Ascending aorta (tissue), 2 donors: ENCODE measurements around the gene BEST2. TPM values are rescaled to one million over a fixed set of nuclear protein-coding genes. Genes with fewer than 3 reads are reported as not detected.

Source experiments
- DNase-seq, 2 donors: peaks; one replicate each; pipeline ENCODE4 v3.0.0-alpha.2; 2019; ENCODE audit warnings: low spot score in 2 of 2
- H3K27ac ChIP-seq, 2 donors: fragments of 200-600 bp; sonication (generic); one replicate each; pipeline ENCODE4 v1.5.1; 2016 to 2017; ENCODE audit warnings: mild to moderate bottlenecking in 1 of 2
- H3K27me3 ChIP-seq: fragments of 200-600 bp; sonication (generic); one replicate; pipeline ENCODE4 v1.5.1; 2017
- H3K36me3 ChIP-seq, 2 donors: fragments of 200-600 bp; sonication (generic); one replicate each; pipeline ENCODE4 v1.5.1; 2016
- H3K4me1 ChIP-seq, 2 donors: fragments of 200-600 bp; sonication (generic); one replicate each; pipeline ENCODE4 v1.5.1; 2016 to 2017; ENCODE audit warnings: mild to moderate bottlenecking in 1 of 2
- H3K4me3 ChIP-seq, 2 donors: fragments of 200-600 bp; sonication (generic); one replicate each; pipeline ENCODE4 v1.5.1; 2016 to 2017; ENCODE audit warnings: mild to moderate bottlenecking in 1 of 2
- H3K9me3 ChIP-seq, 2 donors: fragments of 200-600 bp; sonication (generic); one replicate each; pipeline ENCODE4 v1.5.1; 2016
- CTCF ChIP-seq, 3 experiments: fragments of 200-600 bp in 2 of 3; fragments of 450-650 bp in 1 of 3; sonication (generic) in 2 of 3; IDR thresholded peaks; one replicate each; pipeline ENCODE4 v1.5.1; 2016 to 2019; ENCODE audit warnings: antibody characterized with exemption in 3 of 3, mild to moderate bottlenecking in 1 of 3, moderate library complexity in 1 of 3
- intact Hi-C: fragments of 100-400 bp; cut with DNase I; formaldehyde crosslinking; loops from one replicate; pipeline ENCODE4 v1.15.1; 2023
- total RNA-seq: library from RNA; depleted of rRNA; stranded (reverse); fragments of >200 nt; gene quantifications from one replicate; pipeline ENCODE4 v1.1.0, GENCODE V29; 2016

Gene BEST2
- total RNA-seq, 1 donor from 2014 or later, result not detected

GRCh38 chr19:12764698-12765097 lies 13.1 kb downstream of the BEST2 start:
- no peak for TF ChIP-seq CTCF (IDR thresholded peaks at IDR 0.05)
- H3K4me3 ChIP-seq, result no peak overlapping the region
- no peaks in the 10 kb centered on the region for H3K9me3 ChIP-seq
- H3K36me3 ChIP-seq, result peaks cover 23 to 25% of the 10 kb centered on the region in 2 donors
- no peaks in the 10 kb centered on the region for H3K27me3 ChIP-seq
- DNase-seq, result no peak
- no peak overlapping the region for H3K27ac ChIP-seq
- peaks cover 0 to 3% of the 10 kb centered on the region in 2 donors for H3K4me1 ChIP-seq
- intact Hi-C loops, result no loop called here

- peak overlapping the region; percentile 46 to 58 for H3K27ac ChIP-seq
Observed at GRCh38 chr19:12766051-12766521, 14.5 kb downstream of the BEST2 start.

GRCh38 chr19:12767150-12767549 lies 15.6 kb downstream of the BEST2 start:
- intact Hi-C loops, result no loop called here
- no peak for DNase-seq
- Histone ChIP-seq H3K9me3 (no peaks in the 10 kb centered on the region), H3K4me3 (no peak overlapping the region), H3K4me1 (peaks cover 0 to 5% of the 10 kb centered on the region in 2 donors), H3K27ac (no peak overlapping the region), H3K27me3 (no peaks in the 10 kb centered on the region), H3K36me3 (peaks cover 24 to 25% of the 10 kb centered on the region in 2 donors)
- TF ChIP-seq CTCF (IDR thresholded peaks at IDR 0.05), result no peak

More at GRCh38 chr19:12766051-12766521, 14.5 kb downstream of the BEST2 start:
- Histone ChIP-seq H3K36me3 (peaks cover 24 to 25% of the 10 kb centered on the region in 2 donors), H3K27me3 (no peaks in the 10 kb centered on the region), H3K4me1 (peaks cover 0 to 3% of the 10 kb centered on the region in 2 donors), H3K9me3 (no peaks in the 10 kb centered on the region), H3K4me3 (peak overlapping the region; percentile 46 to 68)
- peak in 1 of 2 donors; percentile 91 for DNase-seq
- intact Hi-C loops, result loop anchor here (1.0 kb wide), 1 partner anchor 81 kb away; no protein-coding TSS in a partner anchor
- TF ChIP-seq CTCF (IDR thresholded peaks at IDR 0.05), result peak; percentile 90 to 98 (median 94)

GRCh38 chr19:12767666-12768065 lies 16.1 kb downstream of the BEST2 start:
- intact Hi-C loops, result no loop called here
- Histone ChIP-seq H3K9me3 (no peaks in the 10 kb centered on the region), H3K4me1 (peaks cover 3 to 9% of the 10 kb centered on the region in 2 donors), H3K4me3 (no peak overlapping the region), H3K36me3 (peaks cover 23 to 24% of the 10 kb centered on the region in 2 donors), H3K27ac (no peak overlapping the region), H3K27me3 (no peaks in the 10 kb centered on the region)
- no peak for DNase-seq
- TF ChIP-seq CTCF (IDR thresholded peaks at IDR 0.05), result no peak

- Histone ChIP-seq H3K9me3 (no peaks in the 10 kb centered on the region), H3K27ac (no peak overlapping the region), H3K36me3 (peaks cover 8 to 10% of the 10 kb centered on the region in 2 donors), H3K4me3 (no peak overlapping the region), H3K4me1 (peaks cover 7 to 26% of the 10 kb centered on the region in 2 donors), H3K27me3 (no peaks in the 10 kb centered on the region)
- DNase-seq, result no peak
- intact Hi-C loops, result loop anchor here (5.0 kb wide), 1 partner anchor 38 kb away; the partner anchor contains the start of gene RNASEH2A
- TF ChIP-seq CTCF (IDR thresholded peaks at IDR 0.05), result no peak
Observed at GRCh38 chr19:12769689-12770088, 18.1 kb downstream of the BEST2 start.
